Osteoblast (primary cell): ENCODE results near the gene DYNLT2B. TPM values are rescaled to one million over a fixed set of nuclear protein-coding genes. Genes with fewer than 3 reads are reported as not detected.

ENCODE experiments used
- DNase-seq: peaks from one replicate; pipeline ENCODE4 v3.0.0; 2011; ENCODE audit warnings: low spot score, mixed read lengths; ENCODE audit not compliant: insufficient read length; ENCODE audit errors: missing footprints
- H2AFZ ChIP-seq: 2 replicates; pipeline ENCODE4 v1.6.0; 2011; ENCODE audit warnings: mild to moderate bottlenecking, low read length
- H3K27ac ChIP-seq: 2 replicates; pipeline ENCODE4 v1.5.1; 2011; ENCODE audit warnings: mild to moderate bottlenecking, low read depth, low read length, moderate library complexity
- H3K27me3 ChIP-seq: 2 replicates; pipeline ENCODE4 v1.6.0; 2012; ENCODE audit warnings: mild to moderate bottlenecking, control low read depth, inconsistent platforms, low read length, moderate library complexity; ENCODE audit not compliant: insufficient read depth
- H3K36me3 ChIP-seq: 2 replicates; pipeline ENCODE4 v1.5.1; 2011; ENCODE audit warnings: mild to moderate bottlenecking, low read length, control low read depth, moderate library complexity; ENCODE audit not compliant: insufficient read depth
- H3K4me1 ChIP-seq: 2 replicates; pipeline ENCODE4 v1.5.1; 2011; ENCODE audit warnings: mild to moderate bottlenecking, low read length, control low read depth, moderate library complexity; ENCODE audit not compliant: insufficient read depth
- H3K4me2 ChIP-seq: 2 replicates; pipeline ENCODE4 v1.6.0; 2011; ENCODE audit warnings: mild to moderate bottlenecking, low read length; ENCODE audit not compliant: insufficient read depth
- H3K4me3 ChIP-seq: fragments of 200-600 bp; sonication (generic); 3 replicates; pipeline ENCODE4 v1.5.1; 2012; ENCODE audit warnings: mild to moderate bottlenecking, low read length, inconsistent platforms; ENCODE audit not compliant: insufficient read depth
- H3K79me2 ChIP-seq: 2 replicates; pipeline ENCODE4 v1.6.0; 2012; ENCODE audit warnings: mild to moderate bottlenecking, low read length, control low read depth, inconsistent platforms; ENCODE audit not compliant: insufficient read depth
- H3K9me3 ChIP-seq: 2 replicates; pipeline ENCODE4 v1.5.1; 2011; ENCODE audit warnings: low read depth, low read length, control low read depth
- H4K20me1 ChIP-seq: 2 replicates; pipeline ENCODE4 v1.6.0; 2012; ENCODE audit warnings: mild to moderate bottlenecking, low read length, control low read depth; ENCODE audit not compliant: insufficient read depth
- total RNA-seq: library from RNA; depleted of rRNA; stranded (reverse); fragments of >200 nt; gene quantifications from 2 replicates; pipeline ENCODE4 v1.2.3, GENCODE V29; 2012
- TF ChIP-seq, protein P1 (sequence below): IDR thresholded peaks from 2 replicates; pipeline ENCODE4 v1.5.1; 2011; ENCODE audit warnings: mild to moderate bottlenecking, low read depth, low read length, moderate library complexity; ENCODE audit errors: extremely low read depth

The DYNLT2B gene
- total RNA-seq, 1 donor = 10.5 TPM

DNA sequence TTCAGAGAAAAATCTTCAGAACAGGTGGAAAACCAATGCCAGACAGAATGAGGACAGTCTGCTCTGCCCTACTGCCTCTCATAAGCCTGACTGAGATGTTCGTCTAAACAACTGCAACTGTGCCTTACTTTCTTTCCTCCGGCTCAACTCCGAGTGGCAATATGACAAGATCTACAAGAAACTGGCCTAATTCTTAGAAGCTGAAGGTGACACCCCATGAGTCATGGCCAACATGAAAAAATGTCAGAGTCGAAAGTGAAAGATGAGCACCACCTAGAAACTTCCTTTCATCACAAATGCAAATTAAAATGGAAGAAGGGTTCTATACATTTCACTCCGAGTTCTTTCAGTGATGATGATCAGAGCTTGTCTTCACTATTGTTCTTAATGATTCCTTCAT lies 43.5 kb downstream of the DYNLT2B start:
- Histone ChIP-seq H3K4me2 (no peak overlapping the region), H3K36me3 (peaks cover 23% of the 10 kb centered on the region), H3K4me3 (no peak overlapping the region), H3K79me2 (peaks cover 78% of the 10 kb centered on the region), H3K4me1 (peaks cover 20% of the 10 kb centered on the region), H3K9me3 (no peaks in the 10 kb centered on the region), H3K27me3 (no peaks in the 10 kb centered on the region), H2AFZ (no peak overlapping the region), H3K27ac (no peak overlapping the region), H4K20me1 (peaks cover 40% of the 10 kb centered on the region)
- TF ChIP-seq, protein P1, sequence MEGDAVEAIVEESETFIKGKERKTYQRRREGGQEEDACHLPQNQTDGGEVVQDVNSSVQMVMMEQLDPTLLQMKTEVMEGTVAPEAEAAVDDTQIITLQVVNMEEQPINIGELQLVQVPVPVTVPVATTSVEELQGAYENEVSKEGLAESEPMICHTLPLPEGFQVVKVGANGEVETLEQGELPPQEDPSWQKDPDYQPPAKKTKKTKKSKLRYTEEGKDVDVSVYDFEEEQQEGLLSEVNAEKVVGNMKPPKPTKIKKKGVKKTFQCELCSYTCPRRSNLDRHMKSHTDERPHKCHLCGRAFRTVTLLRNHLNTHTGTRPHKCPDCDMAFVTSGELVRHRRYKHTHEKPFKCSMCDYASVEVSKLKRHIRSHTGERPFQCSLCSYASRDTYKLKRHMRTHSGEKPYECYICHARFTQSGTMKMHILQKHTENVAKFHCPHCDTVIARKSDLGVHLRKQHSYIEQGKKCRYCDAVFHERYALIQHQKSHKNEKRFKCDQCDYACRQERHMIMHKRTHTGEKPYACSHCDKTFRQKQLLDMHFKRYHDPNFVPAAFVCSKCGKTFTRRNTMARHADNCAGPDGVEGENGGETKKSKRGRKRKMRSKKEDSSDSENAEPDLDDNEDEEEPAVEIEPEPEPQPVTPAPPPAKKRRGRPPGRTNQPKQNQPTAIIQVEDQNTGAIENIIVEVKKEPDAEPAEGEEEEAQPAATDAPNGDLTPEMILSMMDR = no peak
- DNase-seq = no peak

DNA sequence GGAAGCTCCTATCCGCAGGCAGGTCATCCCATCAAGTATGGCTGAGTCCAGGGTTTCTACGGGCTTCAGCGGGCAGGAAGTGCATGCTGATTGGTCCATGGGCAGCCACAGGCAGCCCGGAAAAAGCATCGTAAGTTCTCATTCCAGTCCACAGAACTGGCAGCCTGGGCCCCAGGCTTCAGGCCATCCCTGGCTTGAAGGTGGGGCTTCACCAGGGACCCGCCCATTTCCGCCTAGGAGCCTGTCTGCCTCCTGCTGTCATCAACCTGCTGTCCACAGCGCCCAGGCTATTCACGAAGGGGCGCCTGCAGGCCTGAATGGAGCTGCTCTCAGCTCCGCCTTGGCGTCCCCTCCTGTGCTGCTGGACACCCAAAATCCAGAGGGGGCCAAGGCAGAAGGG lies 44.4 kb downstream of the DYNLT2B start:
- no peaks in the 10 kb centered on the region for H3K9me3 ChIP-seq
- H3K79me2 ChIP-seq = peaks cover 81% of the 10 kb centered on the region
- no peak overlapping the region for H3K4me3 ChIP-seq
- H4K20me1 ChIP-seq = peaks cover 40% of the 10 kb centered on the region
- DNase-seq = no peak
- H3K4me2 ChIP-seq = no peak overlapping the region
- no peaks in the 10 kb centered on the region for H3K27me3 ChIP-seq
- H3K4me1 ChIP-seq = peaks cover 11% of the 10 kb centered on the region
- H2AFZ ChIP-seq = no peak overlapping the region
- no peak overlapping the region for H3K27ac ChIP-seq
- peaks cover 32% of the 10 kb centered on the region for H3K36me3 ChIP-seq
- TF ChIP-seq, protein P1 = no peak

DNA sequence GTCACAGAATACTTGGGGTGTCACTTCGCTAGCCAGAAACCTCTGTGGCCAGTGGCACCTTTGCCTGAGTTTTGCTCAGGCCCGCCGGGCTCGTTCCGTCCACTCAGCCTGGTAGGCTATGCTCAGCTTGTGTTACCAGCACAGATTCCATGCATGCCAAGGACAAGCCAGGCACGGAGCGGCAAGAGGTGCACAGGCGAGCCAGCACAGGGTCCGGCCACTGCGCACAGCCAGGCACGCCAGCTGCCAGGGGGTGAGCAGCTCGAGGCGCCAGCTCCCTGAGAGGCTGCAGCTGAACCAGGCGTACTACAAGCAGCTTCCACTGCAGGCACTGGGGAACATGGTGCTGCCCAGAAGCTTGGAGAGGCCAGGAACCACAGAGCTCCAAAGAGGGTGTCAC lies 45.2 kb downstream of the DYNLT2B start:
- DNase-seq = no peak
- no peak overlapping the region for H3K4me2 ChIP-seq
- H3K27ac ChIP-seq = no peak overlapping the region
- no peak overlapping the region for H2AFZ ChIP-seq
- peaks cover 32% of the 10 kb centered on the region for H4K20me1 ChIP-seq
- no peaks in the 10 kb centered on the region for H3K9me3 ChIP-seq
- H3K36me3 ChIP-seq = peaks cover 32% of the 10 kb centered on the region
- H3K4me1 ChIP-seq = peaks cover 7% of the 10 kb centered on the region
- TF ChIP-seq, protein P1 = no peak
- H3K27me3 ChIP-seq = no peaks in the 10 kb centered on the region
- peaks cover 76% of the 10 kb centered on the region for H3K79me2 ChIP-seq
- H3K4me3 ChIP-seq = no peak overlapping the region

DNA sequence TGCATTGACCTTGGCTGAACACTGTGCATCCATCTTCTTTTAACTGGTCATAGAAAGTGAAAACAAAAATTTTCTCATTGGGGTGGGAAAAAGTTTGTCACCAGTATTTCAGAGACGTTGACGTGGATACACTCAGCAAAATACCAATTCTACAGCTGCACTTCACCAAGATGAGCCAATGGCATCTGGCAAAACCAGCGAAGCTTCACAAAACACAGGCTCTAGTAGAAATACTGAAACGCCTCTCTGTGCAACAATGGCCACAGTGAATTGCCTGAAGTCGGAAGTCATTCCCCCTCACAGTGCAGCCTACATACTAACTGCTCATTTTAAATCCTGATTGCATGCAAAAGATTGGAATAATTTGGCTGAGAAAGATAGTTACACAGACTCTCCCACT lies 47.5 kb downstream of the DYNLT2B start:
- TF ChIP-seq, protein P1 = no peak
- no peaks in the 10 kb centered on the region for H3K9me3 ChIP-seq
- H4K20me1 ChIP-seq = peaks cover 29% of the 10 kb centered on the region
- no peak overlapping the region for H2AFZ ChIP-seq
- no peak for DNase-seq
- H3K4me3 ChIP-seq = no peak overlapping the region
- no peaks in the 10 kb centered on the region for H3K27me3 ChIP-seq
- H3K79me2 ChIP-seq = peaks cover 68% of the 10 kb centered on the region
- H3K36me3 ChIP-seq = peaks cover 37% of the 10 kb centered on the region
- no peak overlapping the region for H3K4me2 ChIP-seq
- no peak overlapping the region for H3K27ac ChIP-seq
- H3K4me1 ChIP-seq = peaks cover 7% of the 10 kb centered on the region
